NT2/D1 (cell line): ENCODE measurements around the gene IGSF9.
A peak's percentile ranks its signal among the peaks of the same experiment; 100 is the strongest.

ENCODE experiments used
- DNase-seq: peaks from one replicate; pipeline ENCODE4 v3.0.0-alpha.2; 2011; ENCODE audit warnings: low read depth, low spot score
- H3K27me3 ChIP-seq: 2 replicates; pipeline ENCODE4 v1.6.0; 2011; ENCODE audit warnings: mild to moderate bottlenecking; ENCODE audit not compliant: insufficient read length, insufficient read depth
- H3K36me3 ChIP-seq: 2 replicates; pipeline ENCODE4 v1.6.1; 2011; ENCODE audit warnings: mild to moderate bottlenecking, low read length, mixed read lengths; ENCODE audit not compliant: insufficient read depth, insufficient read length
- H3K4me1 ChIP-seq: 2 replicates; pipeline ENCODE4 v1.5.1; 2011; ENCODE audit not compliant: insufficient read depth, insufficient read length
- H3K4me3 ChIP-seq: 2 replicates; pipeline ENCODE4 v1.5.1; 2011; ENCODE audit warnings: low read depth; ENCODE audit not compliant: insufficient read length
- H3K9ac ChIP-seq: 2 replicates; pipeline ENCODE4 v1.6.0; 2011; ENCODE audit warnings: low read depth; ENCODE audit not compliant: insufficient read length
- H3K9me3 ChIP-seq: 2 replicates; pipeline ENCODE4 v1.5.1; 2011; ENCODE audit warnings: mild to moderate bottlenecking, low read length; ENCODE audit not compliant: insufficient read depth
- SUZ12 ChIP-seq: IDR thresholded peaks from 2 replicates; pipeline ENCODE4 v1.6.1; 2011; ENCODE audit not compliant: insufficient read length, insufficient read depth; ENCODE audit errors: extremely low read depth
- YY1 ChIP-seq: IDR thresholded peaks from 2 replicates; pipeline ENCODE4 v1.6.1; 2011; ENCODE audit not compliant: insufficient read length, insufficient read depth
- ZNF274 ChIP-seq: IDR thresholded peaks from 2 replicates; pipeline ENCODE4 v1.6.1; 2011; ENCODE audit warnings: mild to moderate bottlenecking, low read depth, low read length

IGSF9 gene

DNA sequence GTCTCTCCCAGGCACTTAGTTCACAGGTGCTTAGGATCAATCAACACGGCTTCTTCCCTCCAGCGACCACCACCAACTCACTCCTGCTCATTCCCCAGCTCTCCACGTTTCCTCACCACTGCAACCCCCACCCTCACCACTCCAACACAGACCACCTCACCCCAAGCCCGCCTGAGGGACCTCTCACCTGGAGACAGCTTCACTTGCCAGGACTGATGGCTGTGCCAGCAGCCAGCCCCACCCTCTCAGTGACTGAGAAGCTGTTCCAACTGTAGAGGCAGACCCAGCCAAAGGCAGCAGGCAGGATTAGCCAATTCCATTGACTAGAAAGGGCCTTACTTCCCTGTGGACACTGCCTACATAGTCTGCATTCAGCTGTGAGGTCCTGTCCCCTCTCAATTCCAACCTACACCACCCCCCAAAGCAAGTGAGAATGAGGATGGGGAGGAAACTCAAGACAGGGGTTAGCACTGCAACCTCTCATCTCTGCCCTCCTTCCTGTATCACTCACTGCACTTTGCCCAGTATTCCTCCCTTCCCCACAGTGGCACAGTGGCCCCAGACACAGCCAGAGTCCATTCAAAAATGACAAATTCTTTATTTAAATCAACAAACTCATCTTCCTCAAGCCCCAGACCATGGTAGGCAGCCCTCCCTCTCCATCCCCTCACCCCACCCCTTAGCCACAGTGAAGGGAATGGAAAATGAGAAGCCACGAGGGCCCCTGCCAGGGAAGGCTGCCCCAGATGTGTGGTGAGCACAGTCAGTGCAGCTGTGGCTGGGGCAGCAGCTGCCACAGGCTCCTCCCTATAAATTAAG, 27.7 kb downstream of the IGSF9 start:
- DNase-seq = no peak
- Histone ChIP-seq H3K4me3 (no peak overlapping the region), H3K9ac (peak overlapping the region; percentile 2), H3K9me3 (no peaks in the 10 kb centered on the region), H3K4me1 (peaks cover 60% of the 10 kb centered on the region), H3K36me3 (peaks cover 64% of the 10 kb centered on the region), H3K27me3 (no peaks in the 10 kb centered on the region)
- TF ChIP-seq SUZ12 = no peak
- TF ChIP-seq YY1 = no peak
- TF ChIP-seq ZNF274 = no peak

DNA sequence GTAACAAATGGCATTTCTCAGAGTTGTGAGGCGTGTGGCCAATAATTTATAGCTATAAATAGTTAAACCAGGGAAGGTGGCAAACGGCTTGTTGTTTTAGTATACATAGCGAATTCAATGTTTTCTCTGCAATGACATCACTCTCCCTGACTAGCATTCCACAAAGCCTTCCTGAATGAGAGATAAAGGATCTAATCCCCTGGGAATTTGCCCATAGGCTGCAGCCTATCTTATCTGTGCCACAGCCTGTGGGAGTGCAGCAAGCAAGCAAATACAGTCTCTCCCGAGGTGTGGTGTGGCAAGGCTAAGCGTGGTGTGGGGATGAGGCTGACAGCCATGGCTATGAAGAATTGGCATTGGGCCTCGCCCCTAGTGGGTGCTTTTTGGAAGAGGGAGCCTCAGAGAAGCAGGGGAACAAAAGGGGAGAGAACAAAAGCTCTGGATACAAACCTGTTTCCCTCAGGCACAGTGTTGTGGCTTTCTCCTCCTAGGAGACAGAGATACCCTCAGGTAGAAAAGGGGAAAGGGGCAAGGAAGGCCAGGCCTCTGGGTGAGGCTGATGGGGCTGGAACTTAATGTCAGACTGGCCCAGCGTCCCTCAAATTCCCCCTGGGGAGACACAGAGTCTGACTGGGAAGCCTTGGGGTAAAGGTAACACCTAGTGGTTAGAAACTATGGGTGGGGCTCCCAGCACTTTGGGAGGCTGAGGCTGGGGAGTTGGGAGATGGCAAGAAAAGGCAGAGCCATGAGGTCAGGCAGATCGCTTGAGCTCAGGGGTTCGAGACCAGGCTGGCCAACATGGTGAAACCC, 29.0 kb downstream of the IGSF9 start:
- H3K9ac ChIP-seq = peak overlapping the region; percentile 61
- H3K9me3 ChIP-seq = no peaks in the 10 kb centered on the region
- H3K36me3 ChIP-seq = peaks cover 51% of the 10 kb centered on the region
- TF ChIP-seq SUZ12 (no peak), ZNF274 (no peak), YY1 (no peak)
- H3K27me3 ChIP-seq = no peaks in the 10 kb centered on the region
- no peak overlapping the region for H3K4me3 ChIP-seq
- H3K4me1 ChIP-seq = peaks cover 52% of the 10 kb centered on the region
- DNase-seq = peak; percentile 88

DNA sequence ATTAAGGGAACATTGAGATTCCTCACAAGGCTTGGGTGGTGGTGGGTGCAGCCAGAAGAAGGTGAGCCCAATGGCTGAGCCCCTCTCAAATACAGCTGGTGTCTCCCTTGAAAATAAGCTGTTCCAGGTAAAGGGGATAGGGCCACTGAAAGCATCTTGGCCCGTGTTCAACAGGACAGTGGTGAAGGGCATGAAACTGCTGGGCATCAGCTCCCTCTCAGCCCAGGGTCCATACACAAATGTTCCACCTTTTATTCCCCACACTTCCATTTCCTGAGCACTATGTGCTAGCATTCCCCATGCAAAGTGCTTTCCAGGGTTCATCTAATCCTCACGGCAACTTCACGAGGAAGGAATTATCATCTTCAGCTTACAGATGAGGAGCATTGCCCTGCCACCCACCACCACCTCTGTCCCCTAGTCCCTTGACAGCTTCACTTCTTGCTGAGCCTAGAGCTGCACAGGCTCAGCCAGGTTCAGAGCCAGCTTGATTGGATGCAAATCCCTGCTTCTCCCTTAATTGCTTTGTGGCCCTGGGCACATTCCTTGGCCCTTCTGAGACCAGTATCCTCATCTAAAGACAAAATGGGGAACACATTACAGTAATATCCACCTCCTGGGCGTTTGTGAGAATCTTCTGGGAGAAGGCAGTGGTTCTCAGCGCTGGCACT, 29.7 kb downstream of the IGSF9 start:
- Histone ChIP-seq H3K9me3 (no peaks in the 10 kb centered on the region), H3K9ac (peak overlapping the region; percentile 62), H3K4me3 (peak overlapping the region; percentile 5), H3K36me3 (peaks cover 43% of the 10 kb centered on the region), H3K4me1 (peaks cover 58% of the 10 kb centered on the region), H3K27me3 (no peaks in the 10 kb centered on the region)
- DNase-seq = peak; percentile 78
- TF ChIP-seq ZNF274 (no peak), YY1 (no peak), SUZ12 (no peak)

DNA sequence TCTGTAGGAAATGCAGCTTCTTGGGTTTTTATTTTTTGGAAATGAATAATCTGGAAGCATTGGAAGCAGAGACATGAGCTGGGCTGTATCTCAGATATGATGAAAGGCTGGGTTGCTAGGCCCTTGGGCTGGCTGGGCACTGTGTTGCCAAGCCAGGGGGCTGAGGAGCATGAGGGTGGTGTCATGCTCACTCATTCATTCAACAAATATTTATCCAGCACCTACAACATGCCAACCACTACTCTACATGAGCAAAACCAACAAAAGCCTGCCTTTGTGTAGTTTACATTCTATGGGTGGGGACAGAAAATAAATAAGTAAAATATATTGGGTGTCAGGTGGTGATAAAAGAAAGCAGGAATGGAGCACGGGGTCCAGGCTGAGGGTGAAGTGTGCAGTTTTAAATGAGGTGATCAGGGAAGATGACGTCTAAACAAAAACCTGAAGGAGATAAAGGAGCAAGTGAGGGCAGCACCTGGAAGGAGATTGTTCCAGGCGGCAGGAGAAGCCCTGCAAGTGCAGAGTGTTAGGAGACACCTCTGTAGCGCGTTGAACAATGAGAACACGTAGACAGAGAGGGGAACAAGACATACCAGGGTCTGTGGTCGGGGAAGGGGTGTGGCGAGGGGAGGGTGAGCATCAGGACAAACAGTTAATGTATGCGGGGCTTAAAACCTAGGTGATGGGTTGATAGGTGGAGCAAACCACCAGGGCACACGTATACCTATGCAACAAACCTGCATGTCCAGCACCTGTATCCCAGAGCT, 31.0 kb downstream of the IGSF9 start:
- no peak overlapping the region for H3K9ac ChIP-seq
- TF ChIP-seq ZNF274 = no peak
- TF ChIP-seq YY1 = no peak
- no peak for TF ChIP-seq SUZ12
- H3K9me3 ChIP-seq = no peaks in the 10 kb centered on the region
- peaks cover 54% of the 10 kb centered on the region for H3K4me1 ChIP-seq
- no peak for DNase-seq
- peaks cover 30% of the 10 kb centered on the region for H3K36me3 ChIP-seq
- no peaks in the 10 kb centered on the region for H3K27me3 ChIP-seq
- no peak overlapping the region for H3K4me3 ChIP-seq

DNA sequence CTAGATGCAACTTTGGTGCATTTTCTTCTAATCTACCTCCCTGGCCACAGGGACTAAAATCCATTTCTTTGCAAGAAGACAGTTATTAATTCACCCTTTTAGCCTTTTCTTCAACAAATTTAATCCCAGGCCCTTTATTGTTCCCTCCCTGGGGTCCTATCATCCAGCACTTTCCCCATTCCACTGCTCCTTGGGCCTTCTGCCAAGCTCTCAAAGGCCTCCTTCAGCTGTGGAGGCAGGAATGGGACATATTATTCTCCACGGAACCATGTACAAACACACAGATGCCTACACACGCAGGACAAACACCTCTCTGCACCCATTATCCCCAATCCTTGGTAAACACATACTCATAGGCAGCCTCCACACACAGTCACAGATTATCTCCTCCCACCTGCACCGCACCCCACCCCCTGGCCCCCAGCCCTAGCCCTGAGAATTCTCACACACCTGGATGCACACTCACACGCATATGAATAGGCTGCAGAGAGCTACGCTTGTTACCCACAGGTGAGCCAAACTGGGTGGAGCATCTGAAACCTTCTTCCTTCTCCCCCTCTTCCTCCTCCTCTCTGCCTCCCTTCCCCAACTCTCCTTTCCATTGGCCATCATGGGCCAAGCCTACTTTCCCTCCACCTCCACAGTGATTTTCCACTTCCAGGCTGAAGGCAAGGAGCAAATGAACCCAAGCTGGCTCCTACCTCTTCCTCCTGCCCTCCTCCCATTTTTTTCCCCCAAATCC, 31.8 kb downstream of the IGSF9 start:
- Histone ChIP-seq H3K9ac (no peak overlapping the region), H3K27me3 (no peaks in the 10 kb centered on the region), H3K9me3 (no peaks in the 10 kb centered on the region), H3K36me3 (peaks cover 22% of the 10 kb centered on the region), H3K4me1 (peaks cover 55% of the 10 kb centered on the region), H3K4me3 (no peak overlapping the region)
- DNase-seq = no peak
- TF ChIP-seq SUZ12 (no peak), YY1 (no peak)

DNA sequence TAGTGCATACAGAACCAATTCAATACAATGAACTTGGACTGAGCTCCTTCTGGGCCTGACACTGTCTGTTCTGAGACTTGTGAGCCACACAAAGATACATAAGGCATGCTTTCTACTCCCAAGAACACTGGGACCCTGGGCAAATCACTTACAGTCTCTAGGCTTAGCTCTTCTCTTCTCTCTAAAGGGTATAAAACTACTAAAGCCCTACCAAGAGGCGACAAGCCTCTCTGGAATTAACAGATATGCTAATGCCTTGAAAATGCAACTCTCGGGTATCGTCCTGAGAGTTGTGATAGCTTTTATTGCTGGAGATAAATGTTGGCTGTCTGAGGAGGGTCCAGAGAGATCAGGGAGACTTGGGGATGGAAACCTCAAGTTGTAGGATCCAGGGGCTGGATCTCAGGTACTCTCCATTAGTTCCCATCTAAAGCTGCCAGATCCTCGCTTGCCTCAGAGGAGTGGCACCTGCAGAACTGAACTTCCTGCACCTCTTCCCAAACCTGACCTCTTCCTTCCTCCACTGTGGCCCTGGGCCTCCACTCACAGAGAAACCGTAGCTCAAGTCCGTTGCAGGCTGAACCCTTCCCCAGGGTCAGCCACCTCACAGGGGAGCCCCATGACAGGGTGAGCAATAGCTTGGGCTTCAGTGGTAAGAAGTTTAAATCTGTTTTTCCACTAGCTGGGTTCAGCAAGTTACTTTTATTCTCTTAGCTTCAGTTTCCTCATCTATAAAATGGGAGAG, 33.9 kb downstream of the IGSF9 start:
- no peak for DNase-seq
- no peaks in the 10 kb centered on the region for H3K27me3 ChIP-seq
- H3K9me3 ChIP-seq = no peaks in the 10 kb centered on the region
- H3K4me1 ChIP-seq = peaks cover 48% of the 10 kb centered on the region
- peaks cover 8% of the 10 kb centered on the region for H3K36me3 ChIP-seq
- no peak overlapping the region for H3K4me3 ChIP-seq
- no peak for TF ChIP-seq ZNF274
- TF ChIP-seq YY1 = no peak
- no peak for TF ChIP-seq SUZ12
- peak overlapping the region; percentile 46 for H3K9ac ChIP-seq
